ENCODE results near the gene IFNA4.

GRCh38 chr9:21165516-21165915 is 21.9 kb downstream of the IFNA4 start:
- TF ChIP-seq POLR2AphosphoS5 (IDR thresholded peaks at IDR 0.05) (no peak), CTCF (IDR thresholded peaks at IDR 0.05) (no peak)
